Measurements from ENCODE around the gene MYRF.

MYRF gene

DNA sequence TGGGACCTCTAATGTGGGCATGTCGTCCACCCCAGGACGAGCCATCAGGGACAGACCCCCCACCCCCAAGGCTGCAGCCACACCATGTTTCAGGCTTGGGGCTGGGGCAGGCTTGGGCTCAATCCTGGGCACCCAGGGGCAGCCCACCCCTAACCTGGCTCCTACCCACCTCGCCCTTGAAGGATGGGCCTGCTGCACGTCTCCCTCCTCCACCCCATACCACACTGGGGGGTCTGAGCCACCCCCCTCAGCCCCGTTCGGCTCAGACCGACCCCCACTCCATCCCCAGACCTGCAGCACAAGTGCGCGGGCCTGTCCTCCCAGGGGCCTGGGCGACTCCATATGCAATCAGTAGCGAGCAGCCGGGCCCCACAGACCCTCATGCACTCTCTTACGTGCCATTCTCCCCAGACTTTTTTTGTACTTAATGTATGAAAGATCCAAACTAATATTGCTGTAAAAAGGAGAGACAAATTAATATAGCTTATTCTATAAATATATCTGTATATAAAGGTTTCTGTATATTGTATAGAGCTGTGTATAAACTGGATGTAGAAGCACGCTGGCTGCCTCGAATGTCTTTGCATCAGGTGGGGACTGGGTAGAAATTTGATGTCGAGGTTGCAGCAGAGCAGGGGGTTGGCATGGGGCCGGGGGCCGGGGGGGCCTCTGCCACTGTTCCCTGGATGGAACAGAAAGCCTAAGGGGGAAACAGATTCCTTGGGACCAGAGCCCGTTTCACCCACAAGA is 5.8 kb upstream of the MYRF start:
- TF ChIP-seq, protein P1, sequence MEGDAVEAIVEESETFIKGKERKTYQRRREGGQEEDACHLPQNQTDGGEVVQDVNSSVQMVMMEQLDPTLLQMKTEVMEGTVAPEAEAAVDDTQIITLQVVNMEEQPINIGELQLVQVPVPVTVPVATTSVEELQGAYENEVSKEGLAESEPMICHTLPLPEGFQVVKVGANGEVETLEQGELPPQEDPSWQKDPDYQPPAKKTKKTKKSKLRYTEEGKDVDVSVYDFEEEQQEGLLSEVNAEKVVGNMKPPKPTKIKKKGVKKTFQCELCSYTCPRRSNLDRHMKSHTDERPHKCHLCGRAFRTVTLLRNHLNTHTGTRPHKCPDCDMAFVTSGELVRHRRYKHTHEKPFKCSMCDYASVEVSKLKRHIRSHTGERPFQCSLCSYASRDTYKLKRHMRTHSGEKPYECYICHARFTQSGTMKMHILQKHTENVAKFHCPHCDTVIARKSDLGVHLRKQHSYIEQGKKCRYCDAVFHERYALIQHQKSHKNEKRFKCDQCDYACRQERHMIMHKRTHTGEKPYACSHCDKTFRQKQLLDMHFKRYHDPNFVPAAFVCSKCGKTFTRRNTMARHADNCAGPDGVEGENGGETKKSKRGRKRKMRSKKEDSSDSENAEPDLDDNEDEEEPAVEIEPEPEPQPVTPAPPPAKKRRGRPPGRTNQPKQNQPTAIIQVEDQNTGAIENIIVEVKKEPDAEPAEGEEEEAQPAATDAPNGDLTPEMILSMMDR (IDR thresholded peaks at IDR 0.05; ENCODE audit: low read depth, low read length): no peak
- no peak for DNase-seq (ENCODE audit: extremely low read depth, low read depth)

DNA sequence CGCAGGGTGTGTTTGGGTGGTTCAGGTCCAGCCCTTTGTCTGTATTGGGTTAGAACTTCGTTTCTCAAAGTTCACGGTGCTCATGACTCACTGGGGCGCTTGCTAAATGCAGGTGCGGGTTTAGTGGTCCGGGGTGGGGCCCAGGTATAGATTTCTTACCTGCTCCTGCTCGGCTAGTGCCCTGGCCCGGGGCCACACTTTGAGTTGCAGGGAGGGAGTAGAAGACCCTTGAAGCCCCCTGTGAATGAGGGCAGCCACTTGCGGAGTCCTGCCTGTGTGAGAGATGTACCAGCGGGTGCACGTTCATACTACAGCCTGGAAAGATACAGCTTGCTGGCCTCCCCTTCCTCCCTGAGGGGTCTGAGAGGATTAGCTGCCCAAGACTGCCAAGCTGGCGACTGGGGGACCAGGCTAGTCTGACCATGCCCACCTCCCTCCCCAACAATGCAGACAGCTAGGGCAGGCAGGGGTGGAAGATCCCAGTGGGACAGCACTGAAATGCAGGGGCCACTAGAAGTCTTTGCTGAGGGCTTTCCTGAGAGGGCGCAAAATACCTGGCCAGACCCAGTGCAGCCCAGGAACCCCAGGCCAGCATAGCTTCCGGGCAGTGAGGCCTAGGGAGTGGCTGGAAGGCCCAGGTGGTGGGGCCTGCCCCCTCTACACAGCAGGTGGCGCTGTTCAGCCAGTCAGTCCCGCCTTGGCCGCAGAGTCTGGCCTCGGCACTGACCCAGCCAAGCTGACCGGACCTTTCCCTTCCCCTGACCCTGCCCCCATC is 5.1 kb upstream of the MYRF start:
- TF ChIP-seq, protein P1 (IDR thresholded peaks at IDR 0.05; ENCODE audit: low read depth, low read length): peak; percentile 88
- peak; percentile 20 for DNase-seq (ENCODE audit: extremely low read depth, low read depth)

DNA sequence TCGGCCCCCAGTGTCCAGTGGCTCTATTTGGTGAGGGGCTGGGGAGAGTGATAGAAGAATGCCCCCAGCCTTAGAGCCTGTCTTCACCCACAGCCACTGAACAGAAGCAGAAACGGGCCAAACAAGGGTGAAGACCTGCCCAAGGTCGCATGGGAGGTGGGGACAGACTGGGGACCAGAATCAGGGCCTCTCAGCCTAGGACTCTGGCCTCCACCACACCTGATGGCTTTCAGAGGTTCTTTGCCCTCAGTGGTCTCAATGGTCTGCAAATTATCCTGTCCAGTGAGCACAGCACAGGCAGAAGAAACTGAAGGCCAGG is 4.5 kb upstream of the MYRF start:
- TF ChIP-seq, protein P1 (IDR thresholded peaks at IDR 0.05; ENCODE audit: low read depth, low read length): no peak
- DNase-seq (ENCODE audit: extremely low read depth, low read depth): no peak

DNA sequence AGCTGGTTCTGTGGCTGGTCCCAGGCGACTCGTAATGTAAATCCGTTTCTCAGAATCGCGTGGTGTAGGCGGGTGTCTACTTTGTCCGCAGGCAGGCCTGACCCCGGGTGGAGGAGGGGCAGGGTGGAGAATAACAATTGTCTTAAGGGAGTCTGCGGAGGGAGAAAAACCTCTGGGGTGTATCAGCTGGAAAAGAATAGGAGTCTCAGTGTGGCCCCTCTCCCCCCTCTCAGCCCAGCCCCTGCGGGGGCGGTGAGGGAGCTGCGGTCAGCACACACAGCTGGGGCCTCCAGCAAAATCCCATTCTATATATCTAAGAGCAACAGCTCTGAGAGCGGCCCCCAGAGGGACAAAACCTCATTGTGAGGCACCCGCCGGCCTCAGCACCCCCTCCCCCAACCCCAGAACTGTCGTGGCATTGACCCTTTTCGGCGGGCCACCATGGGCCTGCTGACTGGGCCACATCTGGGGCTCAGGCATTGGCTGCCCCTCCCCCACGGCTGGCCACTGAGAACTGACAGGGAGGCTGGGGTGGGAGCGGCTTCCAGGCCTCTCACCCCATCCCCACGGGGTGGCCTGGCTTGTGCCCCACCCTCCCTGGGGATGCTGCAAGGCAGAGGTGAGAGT is 2.7 kb upstream of the MYRF start:
- TF ChIP-seq, protein P1 (IDR thresholded peaks at IDR 0.05; ENCODE audit: low read depth, low read length): no peak
- DNase-seq (ENCODE audit: extremely low read depth, low read depth): no peak

DNA sequence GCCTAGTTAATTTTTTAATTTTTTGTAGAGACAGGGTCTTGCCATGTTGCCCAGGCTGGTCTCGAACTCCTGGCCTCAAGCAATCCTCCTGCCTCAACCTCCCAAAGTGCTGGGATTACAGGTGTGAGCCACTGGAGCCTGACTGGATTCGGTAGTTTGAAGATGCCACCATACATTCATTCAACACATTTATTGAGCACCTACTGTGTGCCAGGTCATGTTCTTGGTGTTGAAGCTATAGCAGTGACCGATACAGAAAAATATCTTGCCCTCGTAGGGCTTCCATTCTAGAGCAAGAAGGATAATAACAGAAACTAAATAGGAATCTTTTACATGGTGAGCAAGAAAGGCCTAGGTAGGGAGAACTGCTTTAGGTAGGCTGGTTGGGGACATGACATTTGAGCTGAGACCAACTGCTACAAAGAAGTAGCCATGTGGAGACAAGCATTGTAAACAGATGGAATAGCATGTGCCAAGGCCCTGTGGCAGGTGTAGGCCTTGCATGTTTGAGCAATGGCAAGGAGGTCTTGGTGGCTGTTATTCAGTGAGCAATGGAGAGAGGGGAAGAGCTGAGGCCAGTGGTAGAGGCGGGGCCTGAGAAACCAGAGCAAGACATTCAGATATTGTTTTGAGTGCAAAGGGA is 1.7 kb upstream of the MYRF start:
- no peak for DNase-seq (ENCODE audit: extremely low read depth, low read depth)
- TF ChIP-seq, protein P1 (IDR thresholded peaks at IDR 0.05; ENCODE audit: low read depth, low read length): no peak

DNA sequence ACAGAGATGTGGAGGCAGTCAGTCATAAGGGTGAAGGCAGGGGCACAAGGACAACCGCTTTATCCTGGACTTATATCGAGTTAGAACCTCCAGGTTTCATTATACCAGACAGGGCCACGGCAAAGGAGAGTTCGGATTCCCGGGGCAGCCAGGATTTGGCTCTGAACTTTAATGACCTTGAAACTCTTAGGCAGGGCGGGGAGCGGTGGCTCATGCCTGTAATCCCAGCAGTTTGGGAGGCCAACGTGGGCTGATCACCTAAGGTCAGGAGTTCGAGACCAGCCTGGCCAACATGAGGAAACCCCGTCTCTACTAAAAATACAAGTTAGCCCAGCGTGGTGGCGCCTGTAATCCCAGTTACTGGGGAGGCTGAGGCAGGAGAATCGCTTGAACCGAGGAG is 1.1 kb upstream of the MYRF start:
- DNase-seq (ENCODE audit: extremely low read depth, low read depth): no peak
- TF ChIP-seq, protein P1 (IDR thresholded peaks at IDR 0.05; ENCODE audit: low read depth, low read length): no peak

All from AG09319 (cell line).